ENCODE results near the gene C10orf90.

The C10orf90 gene

GRCh38 chr10:126459878-126460481, 210.5 kb downstream of the C10orf90 start:
- peak; percentile 76 to 77 for DNase-seq (ENCODE audit: low read depth in 2 of 2)

GRCh38 chr10:126459032-126459831, 211.3 kb downstream of the C10orf90 start:
- no peak for DNase-seq (ENCODE audit: low read depth in 2 of 2)

GRCh38 chr10:126458466-126458865, 212.0 kb downstream of the C10orf90 start:
- no peak for DNase-seq (ENCODE audit: low read depth in 2 of 2)

GRCh38 chr10:126456632-126457031, 213.9 kb downstream of the C10orf90 start:
- DNase-seq (ENCODE audit: low read depth in 2 of 2): no peak

GRCh38 chr10:126455766-126456405, 214.6 kb downstream of the C10orf90 start:
- no peak for DNase-seq (ENCODE audit: low read depth in 2 of 2)

- no peak for DNase-seq (ENCODE audit: low read depth in 2 of 2)
Measured at GRCh38 chr10:126455036-126455765, 215.3 kb downstream of the C10orf90 start.

- DNase-seq (ENCODE audit: low read depth in 2 of 2): no peak
Measured at GRCh38 chr10:126454045-126454751, 216.3 kb downstream of the C10orf90 start.

GRCh38 chr10:126452245-126452644, 218.2 kb downstream of the C10orf90 start:
- no peak for DNase-seq (ENCODE audit: low read depth in 2 of 2)

- DNase-seq (ENCODE audit: low read depth in 2 of 2): no peak
Measured at GRCh38 chr10:126448091-126448490, 222.4 kb downstream of the C10orf90 start.

- DNase-seq (ENCODE audit: low read depth in 2 of 2): no peak
Measured at GRCh38 chr10:126439942-126440341, 230.6 kb downstream of the C10orf90 start.

GRCh38 chr10:126438407-126438783, 232.1 kb downstream of the C10orf90 start:
- no peak for DNase-seq (ENCODE audit: low read depth in 2 of 2)

GRCh38 chr10:126437635-126438406, 232.7 kb downstream of the C10orf90 start:
- no peak for DNase-seq (ENCODE audit: low read depth in 2 of 2)

- DNase-seq (ENCODE audit: low read depth in 2 of 2): no peak
Measured at GRCh38 chr10:126434235-126434634, 236.3 kb downstream of the C10orf90 start.

GRCh38 chr10:126433351-126433750, 237.1 kb downstream of the C10orf90 start:
- DNase-seq (ENCODE audit: low read depth in 2 of 2): no peak

- DNase-seq (ENCODE audit: low read depth in 2 of 2): no peak
Measured at GRCh38 chr10:126432507-126432906, 238.0 kb downstream of the C10orf90 start.

GRCh38 chr10:126431816-126432215, 238.7 kb downstream of the C10orf90 start:
- DNase-seq (ENCODE audit: low read depth in 2 of 2): no peak

GRCh38 chr10:126430512-126430911, 240.0 kb downstream of the C10orf90 start:
- DNase-seq (ENCODE audit: low read depth in 2 of 2): no peak

GRCh38 chr10:126429275-126429674, 241.2 kb downstream of the C10orf90 start:
- no peak for DNase-seq (ENCODE audit: low read depth in 2 of 2)

GRCh38 chr10:126425489-126426065, 244.9 kb downstream of the C10orf90 start:
- DNase-seq (ENCODE audit: low read depth in 2 of 2): no peak

GRCh38 chr10:126425032-126425431, 245.5 kb downstream of the C10orf90 start:
- DNase-seq (ENCODE audit: low read depth in 2 of 2): no peak

All from fibroblast of skin of left quadriceps (primary cell).